Measurements from ENCODE around the gene GSPT2.

DNA sequence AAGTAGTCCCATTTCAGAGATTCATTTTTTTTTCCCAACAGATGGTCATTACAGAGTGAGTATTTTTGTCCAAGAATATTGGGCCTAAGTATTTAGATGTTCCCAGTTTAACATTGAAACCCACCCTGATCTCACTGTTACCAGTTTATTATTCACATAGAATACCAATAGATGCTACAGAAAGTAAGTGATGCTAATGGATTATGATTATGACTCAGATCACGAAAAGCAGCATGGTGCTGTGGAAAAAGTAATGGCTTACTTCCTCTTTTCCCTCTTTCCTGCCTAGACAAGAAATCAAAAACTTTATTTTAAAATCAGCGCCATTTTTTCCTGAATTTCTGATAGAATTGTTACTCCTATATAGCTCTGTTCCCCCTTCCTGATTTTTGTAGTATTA is 51.9 kb downstream of the GSPT2 start:
- TF ChIP-seq RAD21 (IDR thresholded peaks at IDR 0.05; ENCODE audit: low read depth) (no peak), NFIC (IDR thresholded peaks at IDR 0.05) (no peak), TCF12 (IDR thresholded peaks at IDR 0.05; ENCODE audit: low read depth) (no peak)
- TF ChIP-seq, protein P1, sequence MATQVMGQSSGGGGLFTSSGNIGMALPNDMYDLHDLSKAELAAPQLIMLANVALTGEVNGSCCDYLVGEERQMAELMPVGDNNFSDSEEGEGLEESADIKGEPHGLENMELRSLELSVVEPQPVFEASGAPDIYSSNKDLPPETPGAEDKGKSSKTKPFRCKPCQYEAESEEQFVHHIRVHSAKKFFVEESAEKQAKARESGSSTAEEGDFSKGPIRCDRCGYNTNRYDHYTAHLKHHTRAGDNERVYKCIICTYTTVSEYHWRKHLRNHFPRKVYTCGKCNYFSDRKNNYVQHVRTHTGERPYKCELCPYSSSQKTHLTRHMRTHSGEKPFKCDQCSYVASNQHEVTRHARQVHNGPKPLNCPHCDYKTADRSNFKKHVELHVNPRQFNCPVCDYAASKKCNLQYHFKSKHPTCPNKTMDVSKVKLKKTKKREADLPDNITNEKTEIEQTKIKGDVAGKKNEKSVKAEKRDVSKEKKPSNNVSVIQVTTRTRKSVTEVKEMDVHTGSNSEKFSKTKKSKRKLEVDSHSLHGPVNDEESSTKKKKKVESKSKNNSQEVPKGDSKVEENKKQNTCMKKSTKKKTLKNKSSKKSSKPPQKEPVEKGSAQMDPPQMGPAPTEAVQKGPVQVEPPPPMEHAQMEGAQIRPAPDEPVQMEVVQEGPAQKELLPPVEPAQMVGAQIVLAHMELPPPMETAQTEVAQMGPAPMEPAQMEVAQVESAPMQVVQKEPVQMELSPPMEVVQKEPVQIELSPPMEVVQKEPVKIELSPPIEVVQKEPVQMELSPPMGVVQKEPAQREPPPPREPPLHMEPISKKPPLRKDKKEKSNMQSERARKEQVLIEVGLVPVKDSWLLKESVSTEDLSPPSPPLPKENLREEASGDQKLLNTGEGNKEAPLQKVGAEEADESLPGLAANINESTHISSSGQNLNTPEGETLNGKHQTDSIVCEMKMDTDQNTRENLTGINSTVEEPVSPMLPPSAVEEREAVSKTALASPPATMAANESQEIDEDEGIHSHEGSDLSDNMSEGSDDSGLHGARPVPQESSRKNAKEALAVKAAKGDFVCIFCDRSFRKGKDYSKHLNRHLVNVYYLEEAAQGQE (IDR thresholded peaks at IDR 0.05; ENCODE audit: low read depth): no peak
